Cardiac muscle cell (in vitro differentiated cells and primary cell): Measurements from ENCODE around the gene RFC5. TPM values are rescaled to one million over a fixed set of nuclear protein-coding genes. Genes with fewer than 3 reads are reported as not detected.
"Not testable (repeated sequence)": the region's sequence is repeated elsewhere in the genome, so short reads cannot be mapped to it uniquely, and the experiment has no call there.

Source experiments
- DNase-seq, 2 donors: peaks; one replicate each; pipeline versions ENCODE4 v3.0.0 to v3.0.0-alpha.2; 2010 to 2017; ENCODE audit warnings: low read depth in 1 of 2, low spot score in 1 of 2
- H3K27ac ChIP-seq: fragments of 200-600 bp; sonication (generic); 2 replicates; pipeline ENCODE4 v1.5.1; 2016
- H3K27me3 ChIP-seq: fragments of 200-600 bp; sonication (generic); 2 replicates; pipeline ENCODE4 v1.6.0; 2016; ENCODE audit warnings: control low read depth
- H3K36me3 ChIP-seq: fragments of 200-600 bp; sonication (generic); 2 replicates; pipeline ENCODE4 v1.5.1; 2016; ENCODE audit warnings: control low read depth
- H3K4me1 ChIP-seq: fragments of 200-600 bp; sonication (generic); 2 replicates; pipeline ENCODE4 v1.8.1; 2017; ENCODE audit warnings: low read depth, mild to moderate bottlenecking, mixed run types
- H3K4me3 ChIP-seq: fragments of 200-600 bp; sonication (generic); 2 replicates; pipeline ENCODE4 v1.5.1; 2016; ENCODE audit warnings: mild to moderate bottlenecking
- H3K9me3 ChIP-seq: fragments of 200-600 bp; sonication (generic); 2 replicates; pipeline ENCODE4 v1.5.1; 2017; ENCODE audit warnings: low read depth, mild to moderate bottlenecking, control low read depth
- polyA plus RNA-seq: library from polyadenylated mRNA; unstranded; fragments of >200 nt; fragmentation: Nextera tagmentation; extraction: Ambion mirVana; gene quantifications from 2 replicates; pipeline ENCODE4 v1.2.1, GENCODE V29; 2016
- total RNA-seq: library from RNA; depleted of rRNA; stranded (reverse); fragments of >200 nt; gene quantifications from 2 replicates; pipeline ENCODE4 v1.2.3, GENCODE V29; 2016
- TF ChIP-seq, protein P1 (sequence below): IDR thresholded peaks from 2 replicates; pipeline ENCODE4 v1.5.1; 2012; ENCODE audit warnings: low read depth, mild to moderate bottlenecking, low read length

Gene RFC5
- total and polyA plus RNA-seq, 2 experiments from 2014 or later: 25.6 to 27.4 TPM

DNA sequence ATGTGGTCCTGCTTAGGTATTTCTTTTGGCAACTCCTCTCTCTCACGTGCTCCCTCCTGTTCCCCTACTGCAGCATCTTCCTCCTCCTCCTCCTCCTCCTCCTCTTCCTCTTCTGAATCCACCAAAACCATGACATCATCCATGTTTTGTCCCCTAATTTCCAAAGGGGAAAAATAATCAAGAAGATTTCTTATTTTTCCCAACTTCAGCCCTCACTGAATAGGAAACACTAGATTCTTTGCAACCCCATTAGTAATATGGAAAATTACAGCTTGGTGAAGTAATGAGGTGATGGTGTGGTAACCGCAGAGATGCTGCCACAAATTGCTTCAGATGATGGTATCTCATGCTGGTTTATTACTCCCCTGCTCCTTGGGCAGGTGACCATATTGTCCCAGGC lies 51.9 kb downstream of the RFC5 start:
- Histone ChIP-seq H3K9me3 (no peaks in the 10 kb centered on the region), H3K27ac (no peak overlapping the region), H3K4me3 (no peak overlapping the region), H3K4me1 (no peaks in the 10 kb centered on the region), H3K27me3 (no peaks in the 10 kb centered on the region), H3K36me3 (no peaks in the 10 kb centered on the region)
- DNase-seq: no peak
- TF ChIP-seq, protein P1, sequence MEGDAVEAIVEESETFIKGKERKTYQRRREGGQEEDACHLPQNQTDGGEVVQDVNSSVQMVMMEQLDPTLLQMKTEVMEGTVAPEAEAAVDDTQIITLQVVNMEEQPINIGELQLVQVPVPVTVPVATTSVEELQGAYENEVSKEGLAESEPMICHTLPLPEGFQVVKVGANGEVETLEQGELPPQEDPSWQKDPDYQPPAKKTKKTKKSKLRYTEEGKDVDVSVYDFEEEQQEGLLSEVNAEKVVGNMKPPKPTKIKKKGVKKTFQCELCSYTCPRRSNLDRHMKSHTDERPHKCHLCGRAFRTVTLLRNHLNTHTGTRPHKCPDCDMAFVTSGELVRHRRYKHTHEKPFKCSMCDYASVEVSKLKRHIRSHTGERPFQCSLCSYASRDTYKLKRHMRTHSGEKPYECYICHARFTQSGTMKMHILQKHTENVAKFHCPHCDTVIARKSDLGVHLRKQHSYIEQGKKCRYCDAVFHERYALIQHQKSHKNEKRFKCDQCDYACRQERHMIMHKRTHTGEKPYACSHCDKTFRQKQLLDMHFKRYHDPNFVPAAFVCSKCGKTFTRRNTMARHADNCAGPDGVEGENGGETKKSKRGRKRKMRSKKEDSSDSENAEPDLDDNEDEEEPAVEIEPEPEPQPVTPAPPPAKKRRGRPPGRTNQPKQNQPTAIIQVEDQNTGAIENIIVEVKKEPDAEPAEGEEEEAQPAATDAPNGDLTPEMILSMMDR: no peak

DNA sequence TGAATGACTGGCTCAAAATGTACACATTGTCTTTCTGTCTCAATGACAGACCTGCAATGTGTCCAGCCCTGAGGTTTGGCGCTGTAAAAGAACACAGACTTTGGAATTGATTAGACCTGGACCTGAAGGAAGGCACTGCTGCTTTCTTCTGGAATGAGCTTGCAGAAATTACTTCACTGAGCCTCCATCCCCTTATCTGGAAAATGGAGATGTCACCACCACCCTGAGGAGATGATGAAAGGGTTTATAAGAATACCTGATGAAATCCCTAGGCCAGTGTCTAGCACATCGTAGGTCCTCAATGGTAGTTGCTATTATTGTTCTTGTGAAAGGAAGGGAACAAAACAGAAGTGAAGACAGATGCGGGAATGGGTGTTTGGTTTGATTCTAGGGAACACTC lies 54.1 kb downstream of the RFC5 start:
- Histone ChIP-seq H3K36me3 (no peaks in the 10 kb centered on the region), H3K9me3 (no peaks in the 10 kb centered on the region), H3K27me3 (no peaks in the 10 kb centered on the region), H3K27ac (no peak overlapping the region), H3K4me3 (no peak overlapping the region), H3K4me1 (no peaks in the 10 kb centered on the region)
- TF ChIP-seq, protein P1: no peak
- no peak for DNase-seq

DNA sequence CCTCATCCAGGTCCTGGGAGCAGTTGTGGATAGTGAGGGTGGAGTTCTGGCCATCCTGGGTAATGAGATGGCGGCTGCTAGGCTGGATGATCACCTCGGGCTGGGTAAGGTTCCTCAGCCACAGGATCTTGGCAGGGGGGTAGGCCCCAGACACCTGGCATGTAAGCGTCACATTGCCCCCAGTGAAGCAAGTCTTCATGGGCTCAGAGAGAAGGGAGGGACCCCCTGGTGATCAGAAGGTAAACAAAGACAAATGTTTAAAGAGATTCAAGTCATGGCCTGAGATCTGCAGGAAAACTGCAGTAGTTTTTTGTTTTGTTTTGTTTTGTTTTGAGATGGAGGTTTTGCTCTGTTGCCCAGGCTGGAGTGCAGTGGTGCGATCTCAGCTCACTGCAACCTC lies 57.3 kb downstream of the RFC5 start:
- Histone ChIP-seq H3K4me3 (no peak overlapping the region), H3K4me1 (no peaks in the 10 kb centered on the region)
- TF ChIP-seq, protein P1: no peak

DNA sequence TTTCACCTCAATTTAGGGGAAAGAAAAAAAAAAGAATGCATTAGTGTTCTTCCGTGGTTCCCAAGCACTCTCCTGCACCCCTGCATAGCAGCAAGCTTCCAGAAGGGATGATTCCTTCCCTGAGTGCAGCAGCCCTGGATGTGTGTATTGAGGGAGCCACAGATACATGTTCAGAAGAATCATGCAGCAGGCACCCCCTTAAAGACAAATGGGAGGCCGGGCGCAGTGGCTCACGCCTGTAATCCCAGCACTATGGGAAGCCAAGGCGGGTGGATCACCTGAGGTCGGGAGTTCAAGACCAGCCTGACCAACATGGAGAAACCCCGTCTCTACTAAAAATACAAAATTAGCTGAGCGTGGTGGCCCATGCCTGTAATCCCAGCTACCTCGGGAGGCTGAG lies 65.0 kb downstream of the RFC5 start:
- H3K4me1 ChIP-seq: not testable (repeated sequence)

More for the DNA sequence above, 57.3 kb downstream of the RFC5 start:
- no peak for DNase-seq
- no peak overlapping the region for H3K27ac ChIP-seq
- H3K36me3 ChIP-seq: no peaks in the 10 kb centered on the region
- H3K9me3 ChIP-seq: no peaks in the 10 kb centered on the region
- no peaks in the 10 kb centered on the region for H3K27me3 ChIP-seq

More for the DNA sequence above, 65.0 kb downstream of the RFC5 start:
- H3K36me3 ChIP-seq, H3K27ac ChIP-seq, DNase-seq, H3K27me3 ChIP-seq, H3K4me3 ChIP-seq, H3K9me3 ChIP-seq: not testable (repeated sequence)

Other genes starting within 250 kb of the RFC5 start
- under 0.01 and 0.04 TPM in 2 replicates for gene KSR2, start 47.7 kb upstream of the RFC5 start, total RNA-seq
- gene KSR2, start 47.7 kb upstream of the RFC5 start, polyA plus RNA-seq: 0.02 TPM in 2 replicates
- gene WSB2, start 44.5 kb downstream of the RFC5 start, total RNA-seq: 38.0 and 54.3 TPM in 2 replicates
- 31.7 and 31.9 TPM in 2 replicates for gene WSB2, start 44.5 kb downstream of the RFC5 start, polyA plus RNA-seq
- 9.0 and 10.9 TPM in 2 replicates for gene VSIG10, start 87.3 kb downstream of the RFC5 start, total RNA-seq
- gene VSIG10, start 87.3 kb downstream of the RFC5 start, polyA plus RNA-seq: 6.7 and 7.2 TPM in 2 replicates
- gene PEBP1, start 119.4 kb downstream of the RFC5 start, total RNA-seq: 404 and 408 TPM in 2 replicates
- gene PEBP1, start 119.4 kb downstream of the RFC5 start, polyA plus RNA-seq: 468 and 511 TPM in 2 replicates